A549 treated with RU486 at 1 μM for 4 hours (cell line): ENCODE results near the gene HPN. TPM values are rescaled to one million over a fixed set of nuclear protein-coding genes. Genes with fewer than 3 reads are reported as not detected.

Experiments
- total RNA-seq: library from RNA; stranded (reverse); fragments of 200-300 nt; extraction: Qiagen RNA extraction; gene quantifications from 5 replicates; pipeline ENCODE4 v1.2.3, GENCODE V29; 2022; ENCODE audit warnings: low read depth

Gene HPN
- 0.10 to 0.34 TPM (median 0.24 TPM) in 5 replicates for total RNA-seq

DNA sequence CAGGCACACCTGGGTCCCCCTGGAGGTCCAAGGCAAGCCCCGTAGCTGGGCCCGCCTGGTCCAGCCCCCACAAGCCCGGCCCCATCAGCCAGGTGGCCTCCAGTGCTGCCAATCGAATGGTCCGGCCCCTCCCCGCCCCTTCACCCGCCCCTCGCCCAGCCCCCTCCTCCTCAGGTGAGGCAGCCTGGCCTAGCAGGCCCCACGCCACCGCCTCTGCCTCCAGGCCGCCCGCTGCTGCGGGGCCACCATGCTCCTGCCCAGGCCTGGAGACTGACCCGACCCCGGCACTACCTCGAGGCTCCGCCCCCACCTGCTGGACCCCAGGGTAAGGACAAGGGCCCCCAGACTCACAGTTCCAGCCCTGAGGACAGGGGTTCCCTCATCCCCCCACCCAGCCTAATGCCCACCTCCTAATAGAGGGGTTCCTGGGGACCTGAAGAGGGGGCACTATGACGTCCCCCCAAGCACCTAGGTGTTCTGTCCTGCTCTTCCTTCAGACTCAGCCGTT is at the start of gene HPN:
HPN (plus strand) TSS at position 174 of the 508 bp plus-strand sequence. CDS start 786 bp downstream, outside the sequence.

DNA sequence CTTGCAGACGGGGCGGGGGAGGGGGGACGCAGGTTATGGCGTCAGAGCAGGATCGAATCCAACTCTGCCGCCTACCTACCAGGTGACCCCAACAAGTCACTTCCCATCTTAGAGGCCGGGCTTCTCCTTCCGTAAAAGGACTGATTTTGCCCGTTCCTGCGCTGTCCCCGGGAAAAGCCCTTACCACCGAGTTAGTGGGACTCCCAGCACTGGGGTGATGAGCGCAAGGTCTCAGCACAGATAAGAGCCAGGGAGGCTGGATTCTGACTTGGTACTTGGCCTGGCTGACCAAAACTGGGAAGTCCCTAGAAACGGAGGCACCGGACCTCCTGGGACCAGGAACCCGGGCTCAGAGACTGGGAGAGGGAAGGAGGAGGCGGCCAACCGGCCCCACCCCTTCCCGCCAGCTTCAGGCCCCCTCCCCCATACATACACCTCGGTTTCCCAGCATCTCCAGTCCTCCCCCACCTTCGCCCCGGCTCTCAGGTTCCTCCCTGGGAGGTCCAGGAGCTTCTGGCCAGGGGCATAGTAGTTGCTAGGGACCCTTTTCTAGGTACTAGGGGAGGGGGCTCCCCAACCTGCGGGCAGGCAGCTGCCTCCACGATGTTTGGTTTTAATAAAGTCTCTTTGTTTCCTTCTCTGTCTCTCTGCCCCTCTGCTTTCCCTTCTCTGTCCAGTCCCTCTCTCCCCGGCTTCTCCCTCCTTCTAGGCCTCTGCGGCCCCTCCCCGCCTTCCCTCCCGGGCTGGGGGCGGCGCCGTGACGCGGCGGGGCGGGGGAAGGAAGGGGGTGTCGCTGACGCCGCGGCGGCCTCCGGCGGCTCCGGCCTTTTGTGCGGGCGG is 41.8 kb upstream of the HPN start, which contains the start of gene GRAMD1A:
GRAMD1A (plus strand) TSS at position 826 of the 840 bp plus-strand sequence. CDS start 156 bp downstream, outside the sequence.

GRCh38 chr19:35030257-35031071 is 11.1 kb upstream of the HPN start, which contains the start of gene SCN1B:
SCN1B (plus strand) TSS chr19:35030470; CDS start chr19:35030821, 351 bp downstream.

DNA sequence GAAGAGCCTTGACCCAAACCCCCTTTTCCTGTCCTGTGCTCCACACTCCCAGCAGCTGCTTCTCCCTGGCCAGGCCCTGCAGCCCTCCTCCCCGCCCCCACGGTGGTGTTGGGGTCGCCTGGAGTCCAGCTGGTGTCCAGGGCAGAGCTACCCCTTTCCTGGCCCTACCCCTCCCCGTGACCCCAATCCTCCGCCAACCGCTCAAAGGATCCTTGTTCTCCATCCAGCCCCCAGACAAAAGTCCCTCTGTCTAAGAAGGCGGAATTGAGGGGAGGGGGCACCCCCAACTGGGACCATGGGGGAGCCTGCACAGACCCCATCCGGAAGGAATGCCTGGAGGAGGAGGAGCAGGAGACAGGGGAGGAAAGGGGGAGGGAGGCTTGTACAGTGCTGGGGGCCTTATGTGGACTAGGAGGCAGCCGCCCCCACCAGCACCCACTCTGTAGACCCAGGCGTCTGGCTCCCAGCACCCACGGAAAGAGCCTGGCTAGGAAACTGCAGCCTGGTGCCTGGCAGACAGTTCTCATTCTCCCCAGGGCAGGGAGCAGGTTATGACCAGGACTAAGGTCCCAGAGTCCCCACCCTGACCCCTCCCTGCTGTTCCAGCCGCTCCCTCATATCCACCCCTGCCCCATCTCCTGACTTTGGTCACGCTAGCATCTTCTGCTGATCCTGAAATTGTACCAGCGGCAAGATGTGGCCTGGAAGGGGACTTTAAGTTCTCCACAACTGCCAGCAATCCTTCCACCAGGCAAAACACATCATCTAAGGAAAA is 73.8 kb downstream of the HPN start, which contains the start of gene FXYD3:
FXYD3 (plus strand) TSS at position 647 of the 775 bp plus-strand sequence. CDS start 3,554 bp downstream, outside the sequence.

Other genes starting within 250 kb of the HPN start
- gene ZNF30, start 114.8 kb upstream of the HPN start, total RNA-seq = 4.4 to 6.1 TPM (median 5.5 TPM) in 5 replicates
- 1.8 to 1.9 TPM (median 1.9 TPM) in 5 replicates for gene ZNF792, start 77.5 kb upstream of the HPN start, total RNA-seq
- gene GRAMD1A, start 41.4 kb upstream of the HPN start, total RNA-seq = 110 to 142 TPM (median 131 TPM) in 5 replicates
- gene SCN1B, start 11.3 kb upstream of the HPN start, total RNA-seq = 9.6 to 19.7 TPM (median 15.9 TPM) in 5 replicates
- gene FXYD3, start 74.1 kb downstream of the HPN start, total RNA-seq = 0.21 to 0.57 TPM (median 0.28 TPM) in 3 of 5 replicates, not detected in the others
- 0.06 to 0.21 TPM (median 0.16 TPM) in 5 replicates for gene LGI4, start 93.3 kb downstream of the HPN start, total RNA-seq
- gene FXYD1, start 97.1 kb downstream of the HPN start, total RNA-seq = 0.37 TPM in 1 of 5 replicates, not detected in the others
- 0.22 to 0.33 TPM (median 0.30 TPM) in 4 of 5 replicates, not detected in the other for gene FXYD7, start 101.5 kb downstream of the HPN start, total RNA-seq
- 190 to 236 TPM (median 225 TPM) in 5 replicates for gene FXYD5, start 113.0 kb downstream of the HPN start, total RNA-seq
- not detected in 5 replicates for gene FAM187B, start 187.0 kb downstream of the HPN start, total RNA-seq
- 6.4 to 11.6 TPM (median 10.4 TPM) in 5 replicates for gene LSR, start 207.3 kb downstream of the HPN start, total RNA-seq
- 129 to 163 TPM (median 162 TPM) in 5 replicates for gene USF2, start 227.2 kb downstream of the HPN start, total RNA-seq
- gene HAMP, start 240.8 kb downstream of the HPN start, total RNA-seq = 0.31 TPM in 1 of 5 replicates, not detected in the others